B cell (primary cell): ENCODE data around the gene MAPKAP1. TPM values are rescaled to one million over a fixed set of nuclear protein-coding genes. Genes with fewer than 3 reads are reported as not detected.

Source experiments
- ATAC-seq: fragments of 200-7000 bp; cut with Tn5 transposase; one replicate; pipeline ENCODE4 v1.10.0; 2021; ENCODE audit warnings: low read depth, mild to moderate bottlenecking, moderate number of reproducible peaks, moderate library complexity
- CTCF ChIA-PET: fragments of 350-600 bp; sonication (Branson Sonifier 250); formaldehyde crosslinking; loops from one replicate; lab custom pipeline; 2021; ENCODE audit warnings: antibody characterized with exemption, inconsistent platforms; lab: Charles Lee
- POLR2A ChIA-PET: fragments of 350-600 bp; sonication (Branson Sonifier 250); formaldehyde crosslinking; loops from one replicate; lab custom pipeline; 2021; ENCODE audit warnings: antibody characterized with exemption; lab: Charles Lee
- DNase-seq: peaks from one replicate; pipeline ENCODE4 v3.0.0; 2013
- H2AFZ ChIP-seq: 2 replicates; pipeline ENCODE4 v1.6.1; 2012; ENCODE audit warnings: mild to moderate bottlenecking, low read depth, low read length; ENCODE audit not compliant: insufficient read depth, poor library complexity, severe bottlenecking
- H3K27ac ChIP-seq, 2 donors: 1 replicate in 1 of 2; 2 replicates in 1 of 2; pipeline ENCODE4 v1.5.1; 2012 to 2013; ENCODE audit warnings: low read length in 2 of 2, mild to moderate bottlenecking in 2 of 2, moderate library complexity in 1 of 2
- H3K27me3 ChIP-seq, 4 experiments: fragments of 200-600 bp in 1 of 4; sonication (generic) in 1 of 4; replicated peaks in 1 of 4; 1 replicate in 2 of 4; 2 replicates in 2 of 4; pipeline versions ENCODE4 v1.6.1 to v1.7.0; 2013 to 2016; ENCODE audit warnings: low read length in 3 of 4, mild to moderate bottlenecking in 2 of 4, mixed read lengths in 1 of 4, moderate library complexity in 1 of 4; ENCODE audit not compliant: insufficient read depth in 4 of 4, control insufficient read depth in 3 of 4; ENCODE audit errors: control extremely low read depth in 1 of 4
- H3K36me3 ChIP-seq, 2 experiments: replicated peaks in 1 of 2; 1 replicate in 1 of 2; 2 replicates in 1 of 2; pipeline versions ENCODE4 v1.6.1 to v1.7.1; 2013; ENCODE audit warnings: low read length in 1 of 2; ENCODE audit not compliant: insufficient read depth in 2 of 2, control insufficient read depth in 1 of 2; ENCODE audit errors: control extremely low read depth in 1 of 2, extremely low read depth in 1 of 2
- H3K4me1 ChIP-seq, 2 donors: fragments of 200-600 bp in 1 of 2; sonication (generic) in 1 of 2; 1 replicate in 1 of 2; 2 replicates in 1 of 2; pipeline versions ENCODE4 v1.5.1 to v1.6.1; 2013 to 2017; ENCODE audit warnings: low read length in 2 of 2; ENCODE audit not compliant: control insufficient read depth in 2 of 2, insufficient read depth in 2 of 2
- H3K4me2 ChIP-seq: replicated peaks from 2 replicates; pipeline ENCODE3; 2012; ENCODE audit warnings: mild to moderate bottlenecking, low read depth, low read length; ENCODE audit not compliant: poor library complexity, severe bottlenecking
- H3K4me3 ChIP-seq, 5 experiments: fragments of 200-600 bp in 1 of 5; sonication (generic) in 1 of 5; 1 replicate in 3 of 5; 2 replicates in 2 of 5; pipeline versions ENCODE4 v1.5.1 to v1.7.0; 2011 to 2016; ENCODE audit warnings: low read length in 4 of 5, mild to moderate bottlenecking in 4 of 5, low read depth in 2 of 5, control low read depth in 1 of 5, moderate library complexity in 1 of 5; ENCODE audit not compliant: insufficient read depth in 1 of 5; ENCODE audit errors: control extremely low read depth in 1 of 5, extremely low read depth in 1 of 5
- H3K79me2 ChIP-seq: fragments of 200-600 bp; sonication (generic); one replicate; pipeline ENCODE4 v1.6.0; 2016; ENCODE audit warnings: low read length; ENCODE audit not compliant: control insufficient read depth, insufficient read depth
- H3K9ac ChIP-seq: fragments of 200-600 bp; sonication (generic); 2 replicates; pipeline ENCODE4 v1.6.1; 2017; ENCODE audit warnings: mild to moderate bottlenecking, low read length, moderate library complexity
- H3K9me3 ChIP-seq, 3 donors: one replicate each; pipeline versions ENCODE4 v1.6.1 to v1.7.1; 2013; ENCODE audit warnings: low read length in 2 of 3; ENCODE audit not compliant: control insufficient read depth in 2 of 3, insufficient read depth in 1 of 3; ENCODE audit errors: control extremely low read depth in 1 of 3
- H4K20me1 ChIP-seq: 2 replicates; pipeline ENCODE4 v1.6.0; 2012; ENCODE audit warnings: mild to moderate bottlenecking, low read length; ENCODE audit not compliant: insufficient read depth, control insufficient read depth, poor library complexity, severe bottlenecking
- H3K27ac Mint-ChIP-seq: one replicate; pipeline ENCODE4 v1.8.0; 2021; ENCODE audit warnings: mixed read lengths
- H3K27me3 Mint-ChIP-seq: one replicate; pipeline ENCODE4 v1.8.0; 2021; ENCODE audit warnings: mixed read lengths
- H3K4me1 Mint-ChIP-seq: one replicate; pipeline ENCODE4 v1.8.0; 2021; ENCODE audit warnings: mixed read lengths
- H3K4me3 Mint-ChIP-seq: one replicate; pipeline ENCODE4 v1.8.0; 2021; ENCODE audit warnings: mixed read lengths
- H3K9me3 Mint-ChIP-seq: one replicate; pipeline ENCODE4 v1.8.0; 2022; ENCODE audit warnings: mixed read lengths; ENCODE audit not compliant: insufficient read depth
- CTCF ChIP-seq: fragments of 200-600 bp; IDR thresholded peaks from one replicate; pipeline ENCODE4 v1.8.0; 2022; ENCODE audit warnings: antibody characterized with exemption, mild to moderate bottlenecking
- EZH2 ChIP-seq: IDR thresholded peaks from 2 replicates; pipeline ENCODE4 v1.6.1; 2012; ENCODE audit warnings: borderline replicate concordance, low read depth, mild to moderate bottlenecking, moderate library complexity, low read length; ENCODE audit not compliant: insufficient read depth, poor library complexity, severe bottlenecking
- WGBS: methylation state at CpG from one replicate; pipeline ENCODE4 v1.1.5; 2013; ENCODE audit warnings: missing lambda C conversion rate; ENCODE audit not compliant: insufficient coverage; 5-methylcytosine and 5-hydroxymethylcytosine counted together
- intact Hi-C: fragments of 100-400 bp; cut with micrococcal nuclease; formaldehyde crosslinking; loops from one replicate; pipeline ENCODE4 v1.10.0; 2022
- polyA plus RNA-seq: library from polyadenylated mRNA; depleted of rRNA; stranded (reverse); fragments of >200 nt; gene quantifications from 2 replicates; pipeline ENCODE4 v1.2.3, GENCODE V29; 2012
- total RNA-seq, 2 donors: library from RNA; stranded (reverse); fragments of 120-200 nt in 1 of 2; gene quantifications; 1 replicate in 1 of 2; 2 replicates in 1 of 2; pipeline versions ENCODE4 v1.2.3 to v1.2.4, GENCODE V29; 2013 to 2022

Gene MAPKAP1
- total and polyA plus RNA-seq, 2 donors (not counting 1 experiment from before 2014, with no cell fraction given), result 51.6 to 62.4 TPM

- Histone ChIP-seq H3K36me3 (no peaks in the 10 kb centered on the region), H3K79me2 (peaks cover 81% of the 10 kb centered on the region), H3K27ac (no peak overlapping the region), H3K9me3 (no peaks in the 10 kb centered on the region), H3K4me1 (no peaks in the 10 kb centered on the region), H3K9ac (no peak overlapping the region), H4K20me1 (peaks cover 26% of the 10 kb centered on the region), H3K27me3 (no peaks in the 10 kb centered on the region), H3K4me3 (no peak overlapping the region), H2AFZ (no peak overlapping the region), H3K4me2 (no peak overlapping the region)
- ATAC-seq (no peak), DNase-seq (no peak)
- intact Hi-C loops, result no loop called here
- Mint-ChIP-seq H3K27ac (no peak overlapping the region), H3K4me3 (no peak overlapping the region), H3K9me3 (no peaks in the 10 kb centered on the region), H3K27me3 (no peaks in the 10 kb centered on the region), H3K4me1 (peaks cover 25% of the 10 kb centered on the region)
- CTCF ChIA-PET, result interaction anchor here (0.6 kb wide), 1 partner anchor 88 kb away, joined by 3 read pairs; no protein-coding TSS in a partner anchor
- WGBS, result 100% methylated on average over 5 of the region's 5 CpGs
- TF ChIP-seq CTCF (no peak), EZH2 (no peak)
- POLR2A ChIA-PET, result no interaction called here
These were observed 89.9 kb downstream of the MAPKAP1 start for GRCh38 chr9:125617087-125617486.

- no peak for TF ChIP-seq CTCF
- TF ChIP-seq EZH2, result no peak
- 100% methylated on average over 3 of the region's 4 CpGs for WGBS
- Histone ChIP-seq H3K79me2 (peaks cover 81% of the 10 kb centered on the region), H3K4me1 (no peaks in the 10 kb centered on the region), H3K4me3 (no peak overlapping the region), H3K9me3 (no peaks in the 10 kb centered on the region), H4K20me1 (peaks cover 23% of the 10 kb centered on the region), H3K9ac (no peak overlapping the region), H3K27ac (no peak overlapping the region), H3K27me3 (no peaks in the 10 kb centered on the region), H3K36me3 (no peaks in the 10 kb centered on the region), H2AFZ (no peak overlapping the region), H3K4me2 (no peak overlapping the region)
- Mint-ChIP-seq H3K27ac (no peak overlapping the region), H3K27me3 (no peaks in the 10 kb centered on the region), H3K4me3 (no peak overlapping the region), H3K4me1 (peaks cover 32% of the 10 kb centered on the region), H3K9me3 (no peaks in the 10 kb centered on the region)
- ChIA-PET POLR2A (interaction anchor here (0.6 kb wide), 1 partner anchor 749 kb away, joined by 5 read pairs; no protein-coding TSS in a partner anchor), CTCF (no interaction called here)
- ATAC-seq, result no peak
- DNase-seq, result no peak
- intact Hi-C loops, result no loop called here
These were observed 93.9 kb downstream of the MAPKAP1 start for GRCh38 chr9:125613141-125613540.
